Right atrium auricular region (tissue), 2 donors: ENCODE results near the gene TRIM60. TPM values are rescaled to one million over a fixed set of nuclear protein-coding genes. Genes with fewer than 3 reads are reported as not detected.
"Not testable (repeated sequence)": the region's sequence is repeated elsewhere in the genome, so short reads cannot be mapped to it uniquely, and the experiment has no call there.

Experiments
- DNase-seq: peaks from one replicate; pipeline ENCODE4 v3.0.0-alpha.2; 2019; ENCODE audit warnings: low spot score
- H3K27ac ChIP-seq, 2 donors: fragments of 200-600 bp; sonication (generic); 1 replicate in 1 of 2; 2 replicates in 1 of 2; pipeline ENCODE4 v1.5.1; 2016 to 2019
- H3K27me3 ChIP-seq, 2 donors: fragments of 200-600 bp; sonication (generic); one replicate each; pipeline versions ENCODE4 v1.5.1 to v1.6.0; 2017 to 2019
- H3K36me3 ChIP-seq: fragments of 200-600 bp; sonication (generic); one replicate; pipeline ENCODE4 v1.5.1; 2016
- H3K4me1 ChIP-seq, 2 donors: fragments of 200-600 bp; sonication (generic); one replicate each; pipeline versions ENCODE4 v1.5.1 to v1.6.0; 2017 to 2019
- H3K4me3 ChIP-seq, 2 donors: fragments of 200-600 bp; sonication (generic); 1 replicate in 1 of 2; 2 replicates in 1 of 2; pipeline ENCODE4 v1.5.1; 2017 to 2019; ENCODE audit warnings: mild to moderate bottlenecking in 1 of 2, moderate library complexity in 1 of 2
- H3K9me3 ChIP-seq, 2 donors: fragments of 200-600 bp; sonication (generic); one replicate each; pipeline ENCODE4 v1.5.1; 2019
- total RNA-seq, 2 donors: library from RNA; depleted of rRNA; stranded (reverse); fragments of >200 nt; gene quantifications; one replicate each; pipeline ENCODE4 v1.1.0, GENCODE V29; 2016
- TF ChIP-seq, protein P1 (sequence below), 2 donors: fragments of 200-600 bp; sonication (generic); IDR thresholded peaks; one replicate each; pipeline ENCODE4 v1.5.1; 2019; ENCODE audit warnings: antibody characterized with exemption in 2 of 2

TRIM60 gene
- total RNA-seq, 2 donors from 2014 or later, result not detected

DNA sequence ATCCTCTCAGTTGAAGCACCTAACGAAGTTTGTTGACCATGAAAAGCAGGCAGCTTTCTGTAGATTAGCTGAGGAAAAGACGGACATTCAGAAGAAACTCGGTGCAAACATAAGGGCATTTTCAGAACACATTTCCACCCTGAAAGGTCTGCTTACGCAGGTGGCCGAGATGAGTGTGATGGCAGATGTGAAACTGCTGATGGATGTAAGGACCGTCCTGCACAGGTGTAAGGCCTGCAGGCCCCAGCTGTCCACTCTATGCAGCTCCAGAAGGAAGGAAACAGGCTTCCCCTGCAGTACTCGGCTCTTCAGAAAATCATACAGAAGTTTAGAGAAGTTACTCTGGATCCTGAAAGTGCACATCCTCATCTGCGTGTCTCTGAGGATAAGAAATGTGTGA, 20.8 kb upstream of the TRIM60 start:
- DNase-seq, result no peak
- Histone ChIP-seq H3K4me3 (no peak overlapping the region), H3K27me3 (no peaks in the 10 kb centered on the region), H3K27ac (no peak overlapping the region), H3K4me1 (no peaks in the 10 kb centered on the region), H3K36me3 (no peaks in the 10 kb centered on the region), H3K9me3 (no peaks in the 10 kb centered on the region)
- TF ChIP-seq, protein P1, sequence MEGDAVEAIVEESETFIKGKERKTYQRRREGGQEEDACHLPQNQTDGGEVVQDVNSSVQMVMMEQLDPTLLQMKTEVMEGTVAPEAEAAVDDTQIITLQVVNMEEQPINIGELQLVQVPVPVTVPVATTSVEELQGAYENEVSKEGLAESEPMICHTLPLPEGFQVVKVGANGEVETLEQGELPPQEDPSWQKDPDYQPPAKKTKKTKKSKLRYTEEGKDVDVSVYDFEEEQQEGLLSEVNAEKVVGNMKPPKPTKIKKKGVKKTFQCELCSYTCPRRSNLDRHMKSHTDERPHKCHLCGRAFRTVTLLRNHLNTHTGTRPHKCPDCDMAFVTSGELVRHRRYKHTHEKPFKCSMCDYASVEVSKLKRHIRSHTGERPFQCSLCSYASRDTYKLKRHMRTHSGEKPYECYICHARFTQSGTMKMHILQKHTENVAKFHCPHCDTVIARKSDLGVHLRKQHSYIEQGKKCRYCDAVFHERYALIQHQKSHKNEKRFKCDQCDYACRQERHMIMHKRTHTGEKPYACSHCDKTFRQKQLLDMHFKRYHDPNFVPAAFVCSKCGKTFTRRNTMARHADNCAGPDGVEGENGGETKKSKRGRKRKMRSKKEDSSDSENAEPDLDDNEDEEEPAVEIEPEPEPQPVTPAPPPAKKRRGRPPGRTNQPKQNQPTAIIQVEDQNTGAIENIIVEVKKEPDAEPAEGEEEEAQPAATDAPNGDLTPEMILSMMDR (IDR thresholded peaks at IDR 0.05), result no peak

DNA sequence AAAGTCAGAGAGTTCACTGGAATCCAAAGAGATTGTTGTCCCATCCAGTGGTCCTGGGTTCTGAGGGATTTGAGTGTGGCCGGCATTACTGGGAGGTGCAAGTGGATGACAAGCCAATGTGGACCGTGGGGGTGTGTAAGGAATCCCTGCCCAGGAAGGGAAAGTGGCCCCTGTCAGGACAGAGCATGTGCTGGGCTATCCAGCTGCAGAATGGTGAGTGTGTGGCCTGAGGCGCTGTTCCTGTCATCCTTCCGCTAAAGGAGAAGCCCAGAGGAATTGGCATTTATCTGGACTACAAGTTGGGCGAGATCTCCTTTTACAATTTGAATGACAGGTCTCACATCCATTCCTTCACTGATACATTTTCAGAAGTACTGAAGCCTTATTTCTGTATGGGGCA, 20.4 kb upstream of the TRIM60 start:
- TF ChIP-seq, protein P1 (IDR thresholded peaks at IDR 0.05), result no peak
- no peak overlapping the region for H3K4me3 ChIP-seq
- no peak for DNase-seq
- no peaks in the 10 kb centered on the region for H3K36me3 ChIP-seq
- no peaks in the 10 kb centered on the region for H3K4me1 ChIP-seq
- no peaks in the 10 kb centered on the region for H3K27me3 ChIP-seq
- no peaks in the 10 kb centered on the region for H3K9me3 ChIP-seq
- no peak overlapping the region for H3K27ac ChIP-seq

DNA sequence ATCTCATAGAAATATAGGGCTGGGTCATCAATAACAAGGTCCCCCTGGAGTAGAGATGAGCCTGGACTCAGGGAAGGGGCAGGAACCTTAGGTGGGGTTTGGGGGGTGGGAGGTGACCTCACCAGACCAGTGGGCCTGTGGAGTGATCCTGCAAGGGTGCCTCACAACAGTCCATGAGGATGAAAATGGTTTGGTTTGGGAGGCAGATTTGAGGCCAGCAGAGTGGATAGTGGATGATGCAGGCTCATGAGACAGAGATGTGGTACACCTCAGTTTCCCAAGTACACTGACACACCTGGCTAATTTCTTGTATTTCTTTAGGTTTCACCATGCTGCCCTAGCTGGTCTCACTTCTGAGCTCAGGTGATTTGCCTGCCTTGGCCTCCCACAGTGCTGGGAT, 18.1 kb upstream of the TRIM60 start:
- Histone ChIP-seq H3K36me3 (no peaks in the 10 kb centered on the region), H3K9me3 (no peaks in the 10 kb centered on the region), H3K4me1 (no peaks in the 10 kb centered on the region), H3K27me3 (no peaks in the 10 kb centered on the region), H3K4me3 (no peak overlapping the region), H3K27ac (no peak overlapping the region)
- no peak for DNase-seq
- TF ChIP-seq, protein P1 (IDR thresholded peaks at IDR 0.05), result no peak

DNA sequence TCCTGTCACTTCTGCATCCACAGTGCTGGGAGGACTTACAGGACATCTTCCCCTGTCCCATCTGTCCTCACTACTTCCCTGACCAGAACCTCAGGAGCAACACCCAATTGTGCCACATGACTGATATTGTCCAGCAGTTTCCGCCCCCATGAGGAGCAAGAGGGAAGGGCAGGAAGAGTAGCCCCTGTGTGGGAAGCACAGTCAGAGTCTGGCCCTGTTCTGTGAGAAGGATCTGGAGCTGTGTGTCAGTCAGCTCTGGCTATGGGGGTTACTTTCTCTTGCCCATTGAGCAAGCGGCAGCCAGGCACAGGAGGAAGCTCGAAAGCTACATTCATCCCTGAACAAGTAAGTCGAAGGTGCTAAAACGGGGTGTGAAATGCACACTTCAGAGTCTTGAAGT, 14.8 kb upstream of the TRIM60 start:
- H3K27me3 ChIP-seq, result no peaks in the 10 kb centered on the region
- no peaks in the 10 kb centered on the region for H3K36me3 ChIP-seq
- H3K4me3 ChIP-seq, result no peak overlapping the region
- TF ChIP-seq, protein P1 (IDR thresholded peaks at IDR 0.05), result no peak
- H3K4me1 ChIP-seq, result no peaks in the 10 kb centered on the region
- H3K9me3 ChIP-seq, result no peaks in the 10 kb centered on the region
- DNase-seq, result no peak
- no peak overlapping the region for H3K27ac ChIP-seq

DNA sequence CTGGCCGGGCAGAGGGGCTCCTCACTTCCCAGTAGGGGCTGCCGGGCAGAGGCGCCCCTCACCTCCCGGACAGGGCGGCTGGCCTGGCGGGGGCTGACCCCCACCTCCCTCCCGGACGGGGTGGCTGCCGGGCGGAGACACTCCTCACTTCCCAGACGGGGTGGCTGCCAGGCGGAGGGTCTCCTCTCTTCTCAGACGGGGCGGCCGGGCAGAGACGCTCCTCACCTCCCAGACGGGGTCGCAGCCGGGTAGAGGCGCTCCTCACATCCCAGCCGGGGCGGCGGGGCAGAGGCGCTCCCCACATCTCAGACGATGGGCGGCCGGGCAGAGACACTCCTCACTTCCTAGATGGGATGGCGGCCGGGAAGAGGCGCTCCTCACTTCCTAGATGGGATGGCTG, 11.8 kb upstream of the TRIM60 start:
- not testable (repeated sequence) for H3K27ac ChIP-seq, H3K4me1 ChIP-seq, H3K36me3 ChIP-seq, H3K4me3 ChIP-seq, H3K9me3 ChIP-seq, H3K27me3 ChIP-seq, DNase-seq

DNA sequence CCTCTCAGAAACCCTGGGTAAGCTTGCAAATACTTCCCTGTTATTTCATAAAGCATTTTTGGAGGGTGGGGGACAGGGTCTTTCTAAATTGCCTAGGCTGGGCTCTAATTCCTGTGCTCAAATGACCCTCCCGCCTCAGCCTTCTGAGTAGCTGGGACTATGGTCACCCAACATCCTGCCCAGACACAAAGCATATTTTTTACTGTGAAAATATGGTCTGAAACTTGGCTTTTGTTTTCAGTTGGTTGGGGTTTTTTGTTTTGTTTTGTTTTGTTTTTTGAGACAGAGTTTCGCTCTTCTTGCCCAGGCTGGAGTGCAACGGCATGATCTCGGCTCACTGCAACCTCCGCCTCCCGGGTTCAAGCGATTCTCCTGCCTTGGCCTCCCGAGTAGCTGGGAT, 6.0 kb upstream of the TRIM60 start:
- not testable (repeated sequence) for H3K4me3 ChIP-seq, H3K4me1 ChIP-seq, H3K27ac ChIP-seq, H3K9me3 ChIP-seq, H3K27me3 ChIP-seq, H3K36me3 ChIP-seq, DNase-seq

DNA sequence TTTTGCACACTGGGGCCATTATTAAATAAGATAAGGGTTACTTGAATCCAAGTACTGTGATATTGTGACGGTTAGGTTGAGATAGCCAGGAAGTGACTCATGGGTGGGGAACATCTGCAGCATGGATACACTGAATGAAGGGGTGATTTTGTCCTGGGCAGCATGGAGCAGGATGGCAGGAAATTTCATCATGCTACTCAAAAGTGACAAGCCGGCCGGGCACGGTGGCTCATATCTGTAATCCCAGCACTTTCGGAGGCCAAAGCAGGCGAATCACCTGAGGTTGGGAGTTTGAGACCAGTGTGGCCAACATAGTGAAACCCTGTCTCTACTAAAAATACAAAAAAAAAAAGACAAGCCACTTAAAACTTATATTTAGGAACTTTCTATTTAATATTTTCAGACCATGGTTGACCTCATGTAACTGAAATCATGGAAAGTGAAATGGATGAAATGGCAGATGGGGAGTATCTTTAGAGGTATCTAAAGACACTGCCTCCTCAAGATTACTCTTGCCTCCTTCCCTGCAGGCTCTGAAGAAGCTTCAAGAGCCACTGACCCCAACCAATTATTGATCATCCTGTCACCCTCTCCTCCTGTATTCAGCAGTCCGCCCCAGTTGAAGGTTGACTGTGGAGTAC, 3.9 kb upstream of the TRIM60 start:
- no peaks in the 10 kb centered on the region for H3K9me3 ChIP-seq
- no peaks in the 10 kb centered on the region for H3K4me1 ChIP-seq
- no peaks in the 10 kb centered on the region for H3K36me3 ChIP-seq
- H3K4me3 ChIP-seq, result no peak overlapping the region
- TF ChIP-seq, protein P1 (IDR thresholded peaks at IDR 0.05), result no peak
- no peak for DNase-seq
- H3K27ac ChIP-seq, result no peak overlapping the region
- no peaks in the 10 kb centered on the region for H3K27me3 ChIP-seq
